SJSA1 (cell line): Measurements from ENCODE around the gene CDH1. TPM values are rescaled to one million over a fixed set of nuclear protein-coding genes. Genes with fewer than 3 reads are reported as not detected.
A peak's percentile ranks its signal among the peaks of the same experiment; 100 is the strongest.

Experiments
- DNase-seq, 2 experiments: peaks; one replicate each; pipeline ENCODE4 v3.0.0-alpha.2; 2015 to 2020; ENCODE audit warnings: low spot score in 2 of 2, low read depth in 1 of 2
- H3K27ac ChIP-seq: fragments of 250-450 bp; sonication (Bioruptor Pico); 2 replicates; pipeline ENCODE4 v1.5.1; 2020; ENCODE audit warnings: mild to moderate bottlenecking, moderate library complexity
- H3K27me3 ChIP-seq: fragments of 250-450 bp; sonication (Bioruptor Pico); replicated peaks from 2 replicates; pipeline ENCODE4 v1.5.1; 2020; ENCODE audit warnings: mild to moderate bottlenecking, moderate library complexity
- H3K36me3 ChIP-seq: fragments of 250-450 bp; sonication (Bioruptor Pico); 2 replicates; pipeline ENCODE4 v1.5.1; 2020; ENCODE audit warnings: mild to moderate bottlenecking
- H3K4me1 ChIP-seq: fragments of 250-450 bp; sonication (Bioruptor Pico); replicated peaks from 2 replicates; pipeline ENCODE4 v1.6.1; 2021; ENCODE audit warnings: mild to moderate bottlenecking
- H3K4me3 ChIP-seq: fragments of 250-450 bp; sonication (Bioruptor Pico); 2 replicates; pipeline ENCODE4 v1.5.1; 2020; ENCODE audit warnings: mild to moderate bottlenecking
- H3K9me3 ChIP-seq: fragments of 250-450 bp; sonication (Bioruptor Pico); replicated peaks from 2 replicates; pipeline ENCODE4 v1.5.1; 2020; ENCODE audit warnings: mild to moderate bottlenecking
- total RNA-seq: library from RNA; depleted of rRNA; stranded (reverse); fragments of >200 nt; shearing (Covaris generic); gene quantifications from 2 replicates; pipeline ENCODE4 v1.2.3, GENCODE V29; 2014

Gene CDH1
- total RNA-seq, 1 experiment from 2014 or later = 0.03 TPM

GRCh38 chr16:68844211-68844564, 107.1 kb downstream of the CDH1 start:
- Histone ChIP-seq H3K9me3 (no peaks in the 10 kb centered on the region), H3K27ac (peak overlapping the region; percentile 88), H3K27me3 (no peaks in the 10 kb centered on the region), H3K4me3 (peak overlapping the region; percentile 81), H3K4me1 (peaks cover 10% of the 10 kb centered on the region), H3K36me3 (peaks cover 4% of the 10 kb centered on the region; the same call in 1 of the 2 replicates)
- no peak for DNase-seq

GRCh38 chr16:68848786-68849185, 111.7 kb downstream of the CDH1 start:
- no peaks in the 10 kb centered on the region for H3K9me3 ChIP-seq
- no peak for DNase-seq
- no peak overlapping the region for H3K4me3 ChIP-seq
- H3K27me3 ChIP-seq = no peaks in the 10 kb centered on the region
- H3K4me1 ChIP-seq = peaks cover 10% of the 10 kb centered on the region
- no peak overlapping the region for H3K27ac ChIP-seq
- H3K36me3 ChIP-seq = no peaks in the 10 kb centered on the region

GRCh38 chr16:68850481-68850880, 113.4 kb downstream of the CDH1 start:
- DNase-seq = no peak
- Histone ChIP-seq H3K9me3 (no peaks in the 10 kb centered on the region), H3K4me3 (no peak overlapping the region), H3K27me3 (no peaks in the 10 kb centered on the region), H3K36me3 (no peaks in the 10 kb centered on the region), H3K4me1 (0 out of 2 replicates have a peak, but pooled peaks cover 3% of the 10 kb centered on the region), H3K27ac (no peak overlapping the region)

GRCh38 chr16:68851601-68852000, 114.5 kb downstream of the CDH1 start:
- H3K27ac ChIP-seq = no peak overlapping the region
- H3K9me3 ChIP-seq = no peaks in the 10 kb centered on the region
- H3K36me3 ChIP-seq = no peaks in the 10 kb centered on the region
- H3K27me3 ChIP-seq = no peaks in the 10 kb centered on the region
- no peak for DNase-seq
- H3K4me3 ChIP-seq = no peak overlapping the region
- peaks cover 9% of the 10 kb centered on the region; the same call in 1 of the 2 replicates for H3K4me1 ChIP-seq

GRCh38 chr16:68857479-68857878, 120.4 kb downstream of the CDH1 start:
- Histone ChIP-seq H3K27ac (no peak overlapping the region), H3K9me3 (no peaks in the 10 kb centered on the region), H3K4me3 (no peak overlapping the region), H3K27me3 (no peaks in the 10 kb centered on the region), H3K4me1 (peaks cover 5% of the 10 kb centered on the region; the same call in 1 of the 2 replicates), H3K36me3 (peaks cover 18% of the 10 kb centered on the region)
- DNase-seq = no peak

- H3K27me3 ChIP-seq = no peaks in the 10 kb centered on the region
- no peak overlapping the region for H3K4me3 ChIP-seq
- no peaks in the 10 kb centered on the region for H3K9me3 ChIP-seq
- DNase-seq = no peak
- no peak overlapping the region for H3K27ac ChIP-seq
- H3K36me3 ChIP-seq = peaks cover 27% of the 10 kb centered on the region
- peaks cover 5% of the 10 kb centered on the region; the same call in 1 of the 2 replicates for H3K4me1 ChIP-seq
Observed at GRCh38 chr16:68859828-68860227, 122.7 kb downstream of the CDH1 start.

GRCh38 chr16:68860978-68861892, 124.1 kb downstream of the CDH1 start:
- H3K36me3 ChIP-seq = peaks cover 27% of the 10 kb centered on the region
- DNase-seq = no peak
- H3K9me3 ChIP-seq = no peaks in the 10 kb centered on the region

GRCh38 chr16:68866933-68867332, 129.8 kb downstream of the CDH1 start:
- H3K9me3 ChIP-seq = no peaks in the 10 kb centered on the region
- no peak for DNase-seq
- H3K4me3 ChIP-seq = no peak overlapping the region
- no peaks in the 10 kb centered on the region for H3K27me3 ChIP-seq
- H3K27ac ChIP-seq = no peak overlapping the region
- H3K36me3 ChIP-seq = peaks cover 18% of the 10 kb centered on the region
- no peaks in the 10 kb centered on the region for H3K4me1 ChIP-seq

More at GRCh38 chr16:68860978-68861892, 124.1 kb downstream of the CDH1 start:
- Histone ChIP-seq H3K4me3 (no peak overlapping the region), H3K27me3 (no peaks in the 10 kb centered on the region), H3K4me1 (0 out of 2 replicates have a peak, but pooled peaks cover under 1% of the 10 kb centered on the region), H3K27ac (no peak overlapping the region)

- Histone ChIP-seq H3K27me3 (no peaks in the 10 kb centered on the region), H3K4me3 (no peak overlapping the region), H3K36me3 (peaks cover 10% of the 10 kb centered on the region), H3K4me1 (no peaks in the 10 kb centered on the region), H3K9me3 (no peaks in the 10 kb centered on the region), H3K27ac (no peak overlapping the region)
- no peak for DNase-seq
Observed at GRCh38 chr16:68869492-68870088, 132.5 kb downstream of the CDH1 start.

- no peak for DNase-seq
- Histone ChIP-seq H3K27me3 (no peaks in the 10 kb centered on the region), H3K36me3 (peaks cover 24% of the 10 kb centered on the region), H3K27ac (no peak overlapping the region), H3K4me1 (no peaks in the 10 kb centered on the region), H3K4me3 (no peak overlapping the region), H3K9me3 (no peaks in the 10 kb centered on the region)
Observed at GRCh38 chr16:68873635-68874471, 136.8 kb downstream of the CDH1 start.

- H3K27me3 ChIP-seq = no peaks in the 10 kb centered on the region
- no peak overlapping the region for H3K4me3 ChIP-seq
- DNase-seq = no peak
- peaks cover 24% of the 10 kb centered on the region for H3K36me3 ChIP-seq
- H3K9me3 ChIP-seq = no peaks in the 10 kb centered on the region
- no peaks in the 10 kb centered on the region for H3K4me1 ChIP-seq
- no peak overlapping the region for H3K27ac ChIP-seq
Observed at GRCh38 chr16:68875871-68876270, 138.8 kb downstream of the CDH1 start.

- no peak overlapping the region for H3K4me3 ChIP-seq
- H3K27ac ChIP-seq = no peak overlapping the region
- no peaks in the 10 kb centered on the region for H3K27me3 ChIP-seq
- H3K9me3 ChIP-seq = no peaks in the 10 kb centered on the region
- DNase-seq = no peak
- 0 out of 2 replicates have a peak, but pooled peaks cover 2% of the 10 kb centered on the region for H3K36me3 ChIP-seq
- H3K4me1 ChIP-seq = no peaks in the 10 kb centered on the region
Observed at GRCh38 chr16:68883685-68884084, 146.6 kb downstream of the CDH1 start.

- 0 out of 2 replicates have a peak, but pooled peaks cover 2% of the 10 kb centered on the region for H3K36me3 ChIP-seq
- no peaks in the 10 kb centered on the region for H3K27me3 ChIP-seq
- H3K4me1 ChIP-seq = no peaks in the 10 kb centered on the region
- no peaks in the 10 kb centered on the region for H3K9me3 ChIP-seq
- H3K4me3 ChIP-seq = no peak overlapping the region
- no peak for DNase-seq
- H3K27ac ChIP-seq = no peak overlapping the region
Observed at GRCh38 chr16:68884401-68884800, 147.3 kb downstream of the CDH1 start.
